Measurements from ENCODE around the gene MICAL3. TPM values are rescaled to one million over a fixed set of nuclear protein-coding genes. Genes with fewer than 3 reads are reported as not detected.

Gene MICAL3
- polyA plus RNA-seq, 1 donor from 2014 or later = 28.1 TPM

DNA sequence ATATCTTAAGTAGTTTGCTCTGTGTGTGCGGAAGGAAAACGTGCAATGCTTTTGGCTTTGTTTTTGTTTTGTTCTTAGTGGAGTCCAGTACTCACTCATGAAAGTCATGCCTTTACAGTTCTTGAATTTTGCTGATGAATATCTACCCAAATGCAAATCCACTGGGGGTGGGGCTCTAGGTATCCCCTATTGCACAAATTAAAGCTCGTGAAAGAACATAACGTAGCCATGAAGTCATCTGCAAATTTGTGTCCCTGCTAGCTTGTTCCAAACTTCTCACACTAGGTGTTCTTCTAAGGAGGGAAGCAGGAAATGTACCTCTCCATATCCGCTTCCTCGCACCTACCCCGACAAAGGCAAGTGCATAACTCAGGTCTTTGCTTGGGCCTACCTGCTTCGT, 118.9 kb downstream of the MICAL3 start:
- Histone ChIP-seq H3K36me3 (ENCODE audit: insufficient read depth, low read length) (peaks cover 7% of the 10 kb centered on the region), H3F3A (ENCODE audit: insufficient read depth, low read length, poor library complexity, severe bottlenecking) (no peaks in the 10 kb centered on the region), H3K9me3 (ENCODE audit: low read length) (no peaks in the 10 kb centered on the region), H3K27ac (ENCODE audit: low read length) (no peak overlapping the region), H4K20me1 (ENCODE audit: insufficient read depth) (no peaks in the 10 kb centered on the region), H2AFZ (ENCODE audit: low read depth, low read length) (no peak overlapping the region), H3K27me3 (ENCODE audit: insufficient read depth, low read depth, low read length) (no peaks in the 10 kb centered on the region), H3K9ac (ENCODE audit: low read length) (no peak overlapping the region), H3K4me3 (ENCODE audit: low read length) (no peak overlapping the region), H3K79me2 (replicated peaks; ENCODE audit: insufficient read depth, low read length) (peaks cover 3% of the 10 kb centered on the region), H3K4me2 (ENCODE audit: low read length) (no peak overlapping the region), H3K9me2 (ENCODE audit: insufficient read depth, low read length) (no peaks in the 10 kb centered on the region)
- no peak for TF ChIP-seq REST (IDR thresholded peaks at IDR 0.05; ENCODE audit: borderline replicate concordance)
- no peak for TF ChIP-seq SMC3 (conservative IDR thresholded peaks at IDR 0.05; ENCODE audit: poor library complexity)
- no peak for TF ChIP-seq EZH2 (IDR thresholded peaks at IDR 0.05; ENCODE audit: borderline replicate concordance, insufficient read depth, low read length, poor library complexity, severe bottlenecking)
- TF ChIP-seq MXI1 (conservative IDR thresholded peaks at IDR 0.05; ENCODE audit: poor library complexity, severe bottlenecking) = no peak

DNA sequence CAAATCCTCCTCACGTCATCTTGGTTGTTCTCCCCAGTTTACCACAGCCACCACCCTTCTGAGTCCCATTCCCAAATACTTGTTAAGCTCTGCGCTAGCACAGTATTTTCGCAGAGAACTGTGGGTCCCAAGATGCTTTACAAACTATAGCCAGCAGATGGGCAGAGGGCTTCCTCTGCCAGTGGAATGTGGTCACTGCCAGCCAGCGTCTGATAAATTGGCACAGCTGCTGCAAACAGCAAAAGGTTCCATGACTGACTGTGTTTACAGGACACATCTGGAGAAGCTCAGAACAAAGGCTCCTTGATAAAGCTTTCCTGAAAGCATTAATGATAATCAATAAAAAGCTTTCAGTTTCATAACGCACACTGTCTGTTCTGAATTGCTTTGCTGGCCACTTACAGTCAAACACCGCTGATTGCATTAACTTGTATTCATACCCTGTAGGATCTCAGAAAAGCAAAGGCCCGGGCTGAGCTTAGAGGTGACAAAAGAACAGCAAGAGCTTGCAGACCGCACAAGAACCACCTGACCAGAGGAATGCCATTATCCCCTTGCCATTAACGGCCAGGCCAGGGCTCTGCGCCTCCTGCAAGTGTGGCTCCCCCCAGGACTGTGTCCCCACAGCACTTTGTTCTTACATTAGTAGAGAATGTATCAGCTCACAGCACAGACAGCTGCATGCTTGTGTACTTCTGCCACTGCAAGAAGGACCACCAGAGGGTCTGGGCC, 120.6 kb downstream of the MICAL3 start:
- TF ChIP-seq TAF1 (IDR thresholded peaks at IDR 0.05; ENCODE audit: low read depth) = no peak
- peak; percentile 5 for TF ChIP-seq POLR2AphosphoS5 (IDR thresholded peaks at IDR 0.05)
- no peak for TF ChIP-seq REST (IDR thresholded peaks at IDR 0.05; ENCODE audit: borderline replicate concordance)
- no peak for TF ChIP-seq CTCF (IDR thresholded peaks at IDR 0.05; ENCODE audit: poor library complexity, severe bottlenecking)
- H3K4me3 ChIP-seq (ENCODE audit: low read length) = peak overlapping the region; percentile 4

More for the DNA sequence above, 120.6 kb downstream of the MICAL3 start:
- peak overlapping the region; percentile 3 for H3K9ac ChIP-seq (ENCODE audit: low read length)
- H3K9me2 ChIP-seq (ENCODE audit: insufficient read depth, low read length) = no peaks in the 10 kb centered on the region
- no peak overlapping the region for H3K4me2 ChIP-seq (ENCODE audit: low read length)
- no peaks in the 10 kb centered on the region for H3F3A ChIP-seq (ENCODE audit: insufficient read depth, low read length, poor library complexity, severe bottlenecking)
- no peaks in the 10 kb centered on the region for H4K20me1 ChIP-seq (ENCODE audit: insufficient read depth)
- peaks cover under 1% of the 10 kb centered on the region for H3K79me2 ChIP-seq (replicated peaks; ENCODE audit: insufficient read depth, low read length)
- H2AFZ ChIP-seq (ENCODE audit: low read depth, low read length) = no peak overlapping the region
- H3K27ac ChIP-seq (ENCODE audit: low read length) = peak overlapping the region; percentile 44
- no peaks in the 10 kb centered on the region for H3K9me3 ChIP-seq (ENCODE audit: low read length)
- H3K36me3 ChIP-seq (ENCODE audit: insufficient read depth, low read length) = peaks cover 15% of the 10 kb centered on the region
- no peaks in the 10 kb centered on the region for H3K27me3 ChIP-seq (ENCODE audit: insufficient read depth, low read depth, low read length)

Data from neural cell (in vitro differentiated cells).